ENCODE results near the gene SPPL3.
A peak's percentile ranks its signal among the peaks of the same experiment; 100 is the strongest.

The SPPL3 gene

DNA sequence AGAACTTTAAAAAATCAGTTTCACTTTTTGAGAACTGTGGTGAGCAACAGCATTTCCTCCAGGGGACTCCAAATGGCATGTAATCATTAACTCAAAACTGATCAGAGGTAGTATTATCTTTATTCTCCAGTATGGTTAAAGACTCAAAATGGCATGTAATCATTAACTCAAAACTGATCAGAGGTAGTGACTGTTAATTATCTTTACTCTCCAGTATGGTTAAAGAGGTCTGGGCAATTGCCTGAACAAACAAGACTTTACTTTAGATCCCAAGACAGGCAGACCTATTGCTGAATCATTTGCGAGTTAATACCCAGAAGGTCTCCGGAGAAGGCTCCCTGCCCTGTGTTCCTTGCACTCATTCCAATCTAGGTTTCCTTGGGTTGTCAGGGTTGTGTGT lies 185.1 kb downstream of the SPPL3 start:
- H3K4me1 ChIP-seq (ENCODE audit: control insufficient read depth, low read length): peaks cover 21% of the 10 kb centered on the region
- H3K36me3 ChIP-seq (ENCODE audit: control insufficient read depth, low read length): peaks cover 83% of the 10 kb centered on the region
- H3K9me3 ChIP-seq (ENCODE audit: control insufficient read depth, insufficient read depth, low read length): no peaks in the 10 kb centered on the region
- H3F3A ChIP-seq (ENCODE audit: control insufficient read depth, insufficient read depth): no peaks in the 10 kb centered on the region
- H3K27me3 ChIP-seq (ENCODE audit: control insufficient read depth, low read length): no peaks in the 10 kb centered on the region
- no peak overlapping the region for H3K27ac ChIP-seq (ENCODE audit: low read depth, low read length)
- no peak overlapping the region for H3K4me3 ChIP-seq (ENCODE audit: low read length)
- H3K4me2 ChIP-seq (ENCODE audit: low read length): no peak overlapping the region
- TF ChIP-seq, protein P1, sequence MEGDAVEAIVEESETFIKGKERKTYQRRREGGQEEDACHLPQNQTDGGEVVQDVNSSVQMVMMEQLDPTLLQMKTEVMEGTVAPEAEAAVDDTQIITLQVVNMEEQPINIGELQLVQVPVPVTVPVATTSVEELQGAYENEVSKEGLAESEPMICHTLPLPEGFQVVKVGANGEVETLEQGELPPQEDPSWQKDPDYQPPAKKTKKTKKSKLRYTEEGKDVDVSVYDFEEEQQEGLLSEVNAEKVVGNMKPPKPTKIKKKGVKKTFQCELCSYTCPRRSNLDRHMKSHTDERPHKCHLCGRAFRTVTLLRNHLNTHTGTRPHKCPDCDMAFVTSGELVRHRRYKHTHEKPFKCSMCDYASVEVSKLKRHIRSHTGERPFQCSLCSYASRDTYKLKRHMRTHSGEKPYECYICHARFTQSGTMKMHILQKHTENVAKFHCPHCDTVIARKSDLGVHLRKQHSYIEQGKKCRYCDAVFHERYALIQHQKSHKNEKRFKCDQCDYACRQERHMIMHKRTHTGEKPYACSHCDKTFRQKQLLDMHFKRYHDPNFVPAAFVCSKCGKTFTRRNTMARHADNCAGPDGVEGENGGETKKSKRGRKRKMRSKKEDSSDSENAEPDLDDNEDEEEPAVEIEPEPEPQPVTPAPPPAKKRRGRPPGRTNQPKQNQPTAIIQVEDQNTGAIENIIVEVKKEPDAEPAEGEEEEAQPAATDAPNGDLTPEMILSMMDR (IDR thresholded peaks at IDR 0.05; ENCODE audit: low read depth, low read length, poor library complexity, severe bottlenecking): no peak
- TF ChIP-seq EZH2phosphoT487 (IDR thresholded peaks at IDR 0.05; ENCODE audit: borderline replicate concordance, low read length): no peak
- no peaks in the 10 kb centered on the region for H3K79me2 ChIP-seq (ENCODE audit: control insufficient read depth, low read length)
- no peaks in the 10 kb centered on the region for H3K9me2 ChIP-seq (replicated peaks; ENCODE audit: control insufficient read depth, low read length)
- H4K20me1 ChIP-seq (ENCODE audit: control insufficient read depth, insufficient read depth, low read depth, low read length): peaks cover 12% of the 10 kb centered on the region

DNA sequence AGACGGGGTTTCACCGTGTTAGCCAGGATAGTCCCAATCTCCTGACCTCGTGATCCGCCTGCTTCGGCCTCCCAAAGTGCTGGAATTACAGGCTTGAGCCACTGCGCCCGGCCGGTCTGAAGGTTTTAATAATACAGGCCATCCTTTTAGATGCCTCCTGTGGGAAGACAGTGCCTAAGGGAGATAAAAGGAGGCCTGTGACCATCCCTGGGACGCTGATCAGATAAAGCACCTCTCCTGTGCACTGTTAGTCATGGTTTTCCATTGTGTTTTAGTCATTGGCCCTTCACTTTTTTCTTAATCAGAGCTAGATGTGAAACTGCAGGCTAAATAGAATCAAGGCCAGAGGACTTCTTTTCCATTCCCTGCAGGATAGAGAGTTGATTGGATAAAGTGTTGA lies 186.1 kb downstream of the SPPL3 start:
- no peak overlapping the region for H3K4me2 ChIP-seq (ENCODE audit: low read length)
- no peaks in the 10 kb centered on the region for H3K9me2 ChIP-seq (replicated peaks; ENCODE audit: control insufficient read depth, low read length)
- H3K36me3 ChIP-seq (ENCODE audit: control insufficient read depth, low read length): peaks cover 85% of the 10 kb centered on the region
- no peak overlapping the region for H3K4me3 ChIP-seq (ENCODE audit: low read length)
- peaks cover 11% of the 10 kb centered on the region for H4K20me1 ChIP-seq (ENCODE audit: control insufficient read depth, insufficient read depth, low read depth, low read length)
- no peaks in the 10 kb centered on the region for H3K9me3 ChIP-seq (ENCODE audit: control insufficient read depth, insufficient read depth, low read length)
- peaks cover 30% of the 10 kb centered on the region for H3K4me1 ChIP-seq (ENCODE audit: control insufficient read depth, low read length)
- H3K27me3 ChIP-seq (ENCODE audit: control insufficient read depth, low read length): no peaks in the 10 kb centered on the region
- no peak overlapping the region for H3K27ac ChIP-seq (ENCODE audit: low read depth, low read length)
- TF ChIP-seq, protein P1 (IDR thresholded peaks at IDR 0.05; ENCODE audit: low read depth, low read length, poor library complexity, severe bottlenecking): no peak
- TF ChIP-seq EZH2phosphoT487 (IDR thresholded peaks at IDR 0.05; ENCODE audit: borderline replicate concordance, low read length): no peak
- peaks cover 1% of the 10 kb centered on the region; the same call in 1 of the 2 replicates for H3F3A ChIP-seq (ENCODE audit: control insufficient read depth, insufficient read depth)
- H3K79me2 ChIP-seq (ENCODE audit: control insufficient read depth, low read length): no peaks in the 10 kb centered on the region

DNA sequence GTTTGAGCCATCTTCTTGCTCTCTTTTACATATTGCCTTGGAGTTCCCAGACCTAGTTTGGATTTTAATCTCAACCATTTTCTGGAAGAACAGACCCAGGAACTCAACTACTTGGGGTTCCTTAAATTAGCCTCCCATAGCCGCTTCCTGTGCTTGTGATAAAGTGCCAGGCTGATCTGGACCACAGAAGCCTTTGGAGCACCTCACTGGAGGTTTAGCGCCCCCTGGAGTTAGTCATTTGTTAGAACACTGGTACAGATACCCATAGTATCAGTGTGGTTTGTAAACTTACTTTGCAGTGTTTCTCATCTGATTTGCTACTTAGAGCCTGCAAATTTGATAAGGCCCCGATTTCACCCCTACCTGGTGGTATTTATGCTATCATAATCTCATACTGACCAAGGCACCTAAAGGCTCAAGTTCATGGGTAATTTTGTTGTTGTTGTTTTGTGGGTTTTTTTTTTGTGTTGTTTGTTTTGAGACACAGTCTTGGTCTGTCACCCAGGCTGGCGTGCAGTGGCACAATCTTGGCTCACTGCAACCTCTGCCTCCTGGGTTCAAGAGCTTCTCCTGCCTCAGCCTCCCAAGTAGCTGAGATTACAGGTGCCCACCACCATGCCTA lies 190.2 kb downstream of the SPPL3 start:
- Histone ChIP-seq H3K9me3 (ENCODE audit: control insufficient read depth, insufficient read depth, low read length) (no peaks in the 10 kb centered on the region), H4K20me1 (ENCODE audit: control insufficient read depth, insufficient read depth, low read depth, low read length) (no peaks in the 10 kb centered on the region), H3K79me2 (ENCODE audit: control insufficient read depth, low read length) (peaks cover 17% of the 10 kb centered on the region), H3K36me3 (ENCODE audit: control insufficient read depth, low read length) (peaks cover 58% of the 10 kb centered on the region), H3K4me2 (ENCODE audit: low read length) (peak overlapping the region; percentile 32), H3K4me1 (ENCODE audit: control insufficient read depth, low read length) (peaks cover 30% of the 10 kb centered on the region), H3K9me2 (replicated peaks; ENCODE audit: control insufficient read depth, low read length) (no peaks in the 10 kb centered on the region), H3F3A (ENCODE audit: control insufficient read depth, insufficient read depth) (peaks cover 18% of the 10 kb centered on the region), H3K27me3 (ENCODE audit: control insufficient read depth, low read length) (no peaks in the 10 kb centered on the region), H3K27ac (ENCODE audit: low read depth, low read length) (no peak overlapping the region), H3K4me3 (ENCODE audit: low read length) (no peak overlapping the region)
- TF ChIP-seq, protein P1 (IDR thresholded peaks at IDR 0.05; ENCODE audit: low read depth, low read length, poor library complexity, severe bottlenecking): peak; percentile 88
- TF ChIP-seq EZH2phosphoT487 (IDR thresholded peaks at IDR 0.05; ENCODE audit: borderline replicate concordance, low read length): no peak
